ENCODE data around the gene MIR17HG. TPM values are rescaled to one million over a fixed set of nuclear protein-coding genes. Genes with fewer than 3 reads are reported as not detected.

Gene MIR17HG
- total RNA-seq, 4 donors from 2014 or later: 3.3 to 16.2 (median 4.6) TPM

DNA sequence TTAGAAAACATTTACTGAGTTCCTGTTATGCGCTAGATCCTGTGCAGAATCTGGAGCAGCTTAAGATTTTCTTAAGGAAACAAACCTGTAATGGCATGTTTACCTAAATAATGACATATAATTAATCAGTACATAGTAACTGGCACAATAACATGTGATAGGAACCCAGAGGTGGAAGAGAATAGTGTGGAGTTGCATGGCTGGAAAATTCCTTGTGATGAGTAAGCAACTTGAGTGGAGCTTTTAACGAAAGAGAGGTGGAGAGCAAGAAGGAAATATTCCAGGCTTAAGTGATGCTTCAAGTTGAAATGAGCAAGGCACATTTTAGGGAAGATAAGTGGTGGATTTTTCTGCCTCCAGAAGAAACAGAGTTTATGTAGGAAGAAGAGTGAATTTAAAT, 41.7 kb downstream of the MIR17HG start:
- no peaks in the 10 kb centered on the region for H3K27me3 ChIP-seq
- no peak overlapping the region for H3K27ac ChIP-seq
- H3K4me3 ChIP-seq: no peak overlapping the region
- DNase-seq: no peak
- no peaks in the 10 kb centered on the region for H3K4me1 ChIP-seq
- intact Hi-C loops (cut with DNase I; ENCODE audit: low total_unique reads): no loop called here
- H3K36me3 ChIP-seq: no peaks in the 10 kb centered on the region
- H3K9me3 ChIP-seq: no peaks in the 10 kb centered on the region
- TF ChIP-seq POLR2A (IDR thresholded peaks at IDR 0.05): no peak
- TF ChIP-seq, protein P1, sequence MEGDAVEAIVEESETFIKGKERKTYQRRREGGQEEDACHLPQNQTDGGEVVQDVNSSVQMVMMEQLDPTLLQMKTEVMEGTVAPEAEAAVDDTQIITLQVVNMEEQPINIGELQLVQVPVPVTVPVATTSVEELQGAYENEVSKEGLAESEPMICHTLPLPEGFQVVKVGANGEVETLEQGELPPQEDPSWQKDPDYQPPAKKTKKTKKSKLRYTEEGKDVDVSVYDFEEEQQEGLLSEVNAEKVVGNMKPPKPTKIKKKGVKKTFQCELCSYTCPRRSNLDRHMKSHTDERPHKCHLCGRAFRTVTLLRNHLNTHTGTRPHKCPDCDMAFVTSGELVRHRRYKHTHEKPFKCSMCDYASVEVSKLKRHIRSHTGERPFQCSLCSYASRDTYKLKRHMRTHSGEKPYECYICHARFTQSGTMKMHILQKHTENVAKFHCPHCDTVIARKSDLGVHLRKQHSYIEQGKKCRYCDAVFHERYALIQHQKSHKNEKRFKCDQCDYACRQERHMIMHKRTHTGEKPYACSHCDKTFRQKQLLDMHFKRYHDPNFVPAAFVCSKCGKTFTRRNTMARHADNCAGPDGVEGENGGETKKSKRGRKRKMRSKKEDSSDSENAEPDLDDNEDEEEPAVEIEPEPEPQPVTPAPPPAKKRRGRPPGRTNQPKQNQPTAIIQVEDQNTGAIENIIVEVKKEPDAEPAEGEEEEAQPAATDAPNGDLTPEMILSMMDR (IDR thresholded peaks at IDR 0.05): no peak

DNA sequence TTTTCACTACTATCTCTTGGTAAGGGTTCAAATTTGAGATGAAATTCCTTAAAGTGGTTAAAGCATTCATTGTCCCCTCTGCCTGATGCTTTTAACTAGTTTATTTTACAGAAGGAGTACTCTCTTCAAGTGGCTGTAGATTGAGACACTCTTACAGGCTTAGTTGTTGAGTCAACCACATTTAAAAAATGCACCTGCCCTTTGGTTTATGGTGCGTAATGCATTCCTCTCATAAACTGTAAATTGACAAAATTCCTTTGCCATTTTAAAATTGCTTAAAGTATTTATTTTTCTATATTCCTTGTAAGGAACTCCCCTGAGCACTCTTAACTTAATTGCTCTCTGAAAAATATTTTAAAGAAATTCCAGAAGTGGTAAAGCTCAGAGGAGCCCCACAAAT, 50.1 kb downstream of the MIR17HG start:
- intact Hi-C loops (cut with DNase I; ENCODE audit: low total_unique reads): no loop called here
- Histone ChIP-seq H3K9me3 (no peaks in the 10 kb centered on the region), H3K4me1 (no peaks in the 10 kb centered on the region), H3K4me3 (no peak overlapping the region), H3K36me3 (no peaks in the 10 kb centered on the region), H3K27me3 (peaks cover 5 to 29% of the 10 kb centered on the region in 2 donors), H3K27ac (no peak overlapping the region)
- TF ChIP-seq, protein P1 (IDR thresholded peaks at IDR 0.05): no peak
- TF ChIP-seq POLR2A (IDR thresholded peaks at IDR 0.05): no peak
- DNase-seq: no peak

DNA sequence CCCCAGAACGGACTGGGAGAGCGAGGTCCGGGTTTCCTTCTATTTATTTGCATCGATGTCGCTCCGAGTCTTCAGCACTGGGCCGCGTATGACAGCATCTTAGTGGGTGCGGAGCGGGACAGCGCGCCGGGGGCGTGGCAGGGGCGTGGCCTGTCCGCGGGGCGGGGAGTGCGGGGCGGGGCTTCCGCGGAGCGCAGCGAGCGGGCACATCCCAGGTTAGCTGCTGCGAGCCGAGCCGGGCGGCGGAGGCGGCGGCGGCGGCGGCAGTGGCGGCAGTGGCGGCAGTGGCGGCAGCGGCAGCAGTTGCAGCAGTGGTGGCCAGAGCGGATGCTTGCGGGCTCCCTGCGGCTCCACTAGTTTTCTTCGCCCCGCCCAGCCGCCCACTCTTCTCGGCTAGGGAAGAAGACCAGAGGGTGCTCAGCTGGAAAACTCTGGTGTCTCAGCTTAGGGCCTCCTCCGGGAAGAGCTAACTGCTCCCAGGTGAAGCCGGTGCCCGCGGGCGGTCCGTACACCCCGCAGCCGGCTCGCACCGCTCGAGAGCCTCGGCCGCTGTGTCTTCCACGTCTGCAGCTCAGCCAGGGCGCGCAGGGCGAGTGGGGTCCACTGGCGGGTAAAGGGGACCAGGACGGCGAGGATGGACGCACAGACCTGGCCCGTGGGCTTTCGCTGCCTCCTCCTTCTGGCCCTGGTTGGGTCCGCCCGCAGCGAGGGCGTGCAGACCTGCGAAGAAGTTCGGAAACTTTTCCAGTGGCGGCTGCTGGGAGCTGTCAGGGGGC, 51.1 kb downstream of the MIR17HG start, which contains the start of gene GPC5:
TSS of gene GPC5 (plus strand) at position 209 of the 776 bp plus-strand sequence.
- intact Hi-C loops (cut with DNase I; ENCODE audit: low total_unique reads): no loop called here

DNA sequence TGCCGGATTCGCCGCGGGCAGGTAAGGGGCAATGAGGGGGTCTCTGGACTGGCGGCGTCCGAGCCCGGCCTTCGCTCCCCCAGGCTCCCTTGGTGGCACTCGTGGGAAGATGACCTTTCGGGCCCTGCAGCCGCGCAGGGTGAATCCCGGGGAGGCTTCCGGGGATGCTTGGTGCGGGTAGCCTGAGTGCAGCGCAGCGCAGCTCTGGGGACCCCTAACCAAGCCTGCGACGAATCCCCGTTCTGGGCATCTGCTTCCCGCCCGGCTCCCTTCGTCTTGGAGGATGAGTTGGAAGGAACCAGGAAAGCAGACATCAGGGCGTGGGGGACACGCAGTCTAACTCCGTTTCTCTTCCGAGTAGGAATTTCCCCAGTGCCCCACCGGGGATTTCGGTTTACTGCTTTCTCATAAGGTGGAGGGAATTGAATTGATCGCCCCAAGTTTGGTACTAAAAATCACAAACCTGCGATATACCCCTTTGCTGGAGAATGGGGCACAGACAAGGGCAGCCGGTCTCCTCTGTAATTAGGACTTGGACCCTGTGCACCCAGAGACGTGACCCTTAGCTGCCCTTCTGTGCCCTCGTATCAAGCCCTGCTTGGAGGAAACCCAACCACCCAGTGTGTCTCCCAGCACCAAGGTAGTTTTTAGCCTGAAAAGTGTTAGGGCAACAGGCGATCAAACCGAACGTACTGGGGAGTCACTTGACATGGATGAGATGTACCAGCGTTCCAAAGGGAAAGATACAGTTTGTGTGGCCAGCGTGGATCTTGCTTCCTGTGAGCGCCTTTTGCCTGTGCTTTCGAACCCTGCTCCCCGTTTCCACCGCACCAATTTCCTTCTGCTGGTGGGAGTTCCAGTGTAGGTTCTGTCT, 51.9 kb downstream of the MIR17HG start:
- Histone ChIP-seq H3K36me3 (no peaks in the 10 kb centered on the region), H3K9me3 (no peaks in the 10 kb centered on the region), H3K4me3 (peak overlapping the region in 1 of 2 donors; percentile 30), H3K27me3 (peaks cover 5 to 29% of the 10 kb centered on the region in 2 donors), H3K4me1 (no peaks in the 10 kb centered on the region), H3K27ac (no peak overlapping the region)
- no peak for DNase-seq
- TF ChIP-seq POLR2A (IDR thresholded peaks at IDR 0.05): no peak
- TF ChIP-seq, protein P1 (IDR thresholded peaks at IDR 0.05): no peak
- intact Hi-C loops (cut with DNase I; ENCODE audit: low total_unique reads): no loop called here

More for the DNA sequence above, 51.1 kb downstream of the MIR17HG start, which contains the start of gene GPC5:
- no peak within 1 kb of the TSS for H3K27ac ChIP-seq
- peak within 1 kb of the TSS in 1 of 2 donors; percentile 30 for H3K4me3 ChIP-seq
- no peaks in the 10 kb centered on the region for H3K9me3 ChIP-seq
- no peaks in the 10 kb centered on the region for H3K4me1 ChIP-seq
- DNase-seq: peak; percentile 28 to 67
- TF ChIP-seq, protein P1 (IDR thresholded peaks at IDR 0.05): no peak
- TF ChIP-seq POLR2A (IDR thresholded peaks at IDR 0.05): no peak
- H3K27me3 ChIP-seq: peaks cover 5 to 29% of the 10 kb centered on the region in 2 donors
- H3K36me3 ChIP-seq: no peaks in the 10 kb centered on the region

DNA sequence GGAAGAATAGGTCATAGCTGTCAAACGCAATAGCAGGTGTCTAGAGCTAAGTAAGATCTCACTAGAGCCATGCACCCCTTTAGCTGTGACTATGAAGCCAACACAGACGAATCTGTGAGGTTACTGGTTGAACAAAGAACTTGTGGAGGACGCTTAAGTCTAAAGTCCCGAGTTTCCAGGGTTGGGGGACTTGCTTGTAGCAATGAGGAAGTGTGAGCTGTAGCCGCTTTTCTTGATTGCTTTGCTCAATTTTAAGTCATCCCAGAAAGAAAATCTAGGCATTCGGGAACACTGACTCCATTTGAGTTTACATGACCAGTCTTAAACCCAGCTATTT, 52.5 kb downstream of the MIR17HG start:
- intact Hi-C loops (cut with DNase I; ENCODE audit: low total_unique reads): no loop called here
- no peak for DNase-seq
- Histone ChIP-seq H3K4me1 (no peaks in the 10 kb centered on the region), H3K9me3 (no peaks in the 10 kb centered on the region), H3K27me3 (peaks cover 5 to 26% of the 10 kb centered on the region in 2 donors), H3K4me3 (no peak overlapping the region), H3K36me3 (no peaks in the 10 kb centered on the region), H3K27ac (no peak overlapping the region)
- no peak for TF ChIP-seq POLR2A (IDR thresholded peaks at IDR 0.05)
- TF ChIP-seq, protein P1 (IDR thresholded peaks at IDR 0.05): no peak
